Ammon's horn (tissue), 1 donor: ENCODE data around the gene RPS6KA2.

Experiments used
- DNase-seq: peaks from one replicate; pipeline ENCODE4 v3.0.0-alpha.2; 2016; ENCODE audit warnings: low spot score

Gene RPS6KA2

GRCh38 chr6:166501246-166501645 lies 125.8 kb downstream of the RPS6KA2 start:
- no peak for DNase-seq

- peak; percentile 90 for DNase-seq
These were observed 126.8 kb downstream of the RPS6KA2 start for GRCh38 chr6:166500246-166500645.

GRCh38 chr6:166499350-166500163 lies 127.5 kb downstream of the RPS6KA2 start:
- no peak for DNase-seq

GRCh38 chr6:166498661-166499349 lies 128.2 kb downstream of the RPS6KA2 start:
- no peak for DNase-seq

- no peak for DNase-seq
These were observed 128.8 kb downstream of the RPS6KA2 start for GRCh38 chr6:166498228-166498627.

GRCh38 chr6:166497087-166497899 lies 129.8 kb downstream of the RPS6KA2 start:
- no peak for DNase-seq

- DNase-seq, result no peak
These were observed 130.6 kb downstream of the RPS6KA2 start for GRCh38 chr6:166496460-166496859.

- DNase-seq, result no peak
These were observed 131.3 kb downstream of the RPS6KA2 start for GRCh38 chr6:166495487-166496314.

GRCh38 chr6:166494757-166495486 lies 132.1 kb downstream of the RPS6KA2 start:
- peak; percentile 87 for DNase-seq

GRCh38 chr6:166494101-166494441 lies 133.0 kb downstream of the RPS6KA2 start:
- no peak for DNase-seq

GRCh38 chr6:166493427-166494100 lies 133.5 kb downstream of the RPS6KA2 start:
- DNase-seq, result no peak

- DNase-seq, result no peak
These were observed 134.8 kb downstream of the RPS6KA2 start for GRCh38 chr6:166492092-166492741.

- no peak for DNase-seq
These were observed 136.2 kb downstream of the RPS6KA2 start for GRCh38 chr6:166490671-166491500.

- DNase-seq, result no peak
These were observed 137.5 kb downstream of the RPS6KA2 start for GRCh38 chr6:166489301-166490155.

GRCh38 chr6:166488701-166489100 lies 138.3 kb downstream of the RPS6KA2 start:
- DNase-seq, result peak; percentile 49

- DNase-seq, result peak; percentile 77
These were observed 138.9 kb downstream of the RPS6KA2 start for GRCh38 chr6:166488076-166488685.

GRCh38 chr6:166487148-166487547 lies 139.9 kb downstream of the RPS6KA2 start:
- no peak for DNase-seq

GRCh38 chr6:166486536-166486880 lies 140.5 kb downstream of the RPS6KA2 start:
- no peak for DNase-seq
